GM21528 (cell line): ENCODE measurements around the gene ASMTL.
"Not testable (repeated sequence)": the region's sequence is repeated elsewhere in the genome, so short reads cannot be mapped to it uniquely, and the experiment has no call there.

Experiments
- ATAC-seq: cut with Tn5 transposase; IDR thresholded peaks from one replicate; pipeline ENCODE4 v1.9.1; 2021; ENCODE audit warnings: mild to moderate bottlenecking, moderate library complexity; ENCODE audit not compliant: unreplicated experiment, low FRiP score

The ASMTL gene

GRCh38 chrX:1452516-1453394 is at the start of gene ASMTL:
Gene ASMTL, minus strand, starts transcription at chrX:1452909. Its CDS starts 69 bp downstream, at chrX:1452840.
- peak; percentile 80 for ATAC-seq

GRCh38 chrX:1502241-1502640 is 49.5 kb upstream of the ASMTL start:
- peak; percentile 44 for ATAC-seq

GRCh38 chrX:1500701-1501624 is 48.3 kb upstream of the ASMTL start:
- peak; percentile 61 for ATAC-seq

GRCh38 chrX:1496076-1496475 is 43.4 kb upstream of the ASMTL start:
- ATAC-seq, result no peak

GRCh38 chrX:1493877-1494510 is 41.3 kb upstream of the ASMTL start:
- ATAC-seq, result peak; percentile 56

GRCh38 chrX:1493412-1493811 is 40.7 kb upstream of the ASMTL start:
- ATAC-seq, result no peak

- ATAC-seq, result no peak
These were observed 39.8 kb upstream of the ASMTL start for GRCh38 chrX:1492421-1493012.

GRCh38 chrX:1491851-1492349 is 39.2 kb upstream of the ASMTL start:
- ATAC-seq, result peak; percentile 72

- not testable (repeated sequence) for ATAC-seq
These were observed 38.5 kb upstream of the ASMTL start for GRCh38 chrX:1491248-1491647.

GRCh38 chrX:1490723-1491122 is 38.0 kb upstream of the ASMTL start:
- not testable (repeated sequence) for ATAC-seq

- ATAC-seq, result not testable (repeated sequence)
These were observed 36.6 kb upstream of the ASMTL start for GRCh38 chrX:1489354-1489753.

GRCh38 chrX:1488745-1489144 is 36.0 kb upstream of the ASMTL start:
- no peak for ATAC-seq

GRCh38 chrX:1488141-1488540 is 35.4 kb upstream of the ASMTL start:
- ATAC-seq, result no peak

GRCh38 chrX:1487401-1487800 is 34.7 kb upstream of the ASMTL start:
- no peak for ATAC-seq

GRCh38 chrX:1486749-1487361 is 34.1 kb upstream of the ASMTL start:
- no peak for ATAC-seq

GRCh38 chrX:1486177-1486576 is 33.5 kb upstream of the ASMTL start:
- no peak for ATAC-seq

- ATAC-seq, result no peak
These were observed 32.3 kb upstream of the ASMTL start for GRCh38 chrX:1485033-1485432.

- ATAC-seq, result no peak
These were observed 31.9 kb upstream of the ASMTL start for GRCh38 chrX:1484638-1485019.

- peak; percentile 57 for ATAC-seq
These were observed 31.3 kb upstream of the ASMTL start for GRCh38 chrX:1483843-1484637.
